T-helper 1 cell treated with Interleukin-12 subunit alpha and Interleukin-12 subunit beta and Interleukin-4 antibody, amounts not matched to agents 30 ng/mL and 1 ng/mL, for 36 hours (primary cell): ENCODE data around the gene HS6ST1. TPM values are rescaled to one million over a fixed set of nuclear protein-coding genes. Genes with fewer than 3 reads are reported as not detected.

ENCODE experiments used
- intact Hi-C: fragments of 100-400 bp; cut with micrococcal nuclease; formaldehyde crosslinking; loops from one replicate; pipeline ENCODE4 v1.15.1; 2024
- total RNA-seq: library from RNA; stranded (reverse); gene quantifications from 2 replicates; pipeline ENCODE4 v1.2.3, GENCODE V29; 2022

Gene HS6ST1
- total RNA-seq, 1 donor from 2014 or later = 12.4 TPM

DNA sequence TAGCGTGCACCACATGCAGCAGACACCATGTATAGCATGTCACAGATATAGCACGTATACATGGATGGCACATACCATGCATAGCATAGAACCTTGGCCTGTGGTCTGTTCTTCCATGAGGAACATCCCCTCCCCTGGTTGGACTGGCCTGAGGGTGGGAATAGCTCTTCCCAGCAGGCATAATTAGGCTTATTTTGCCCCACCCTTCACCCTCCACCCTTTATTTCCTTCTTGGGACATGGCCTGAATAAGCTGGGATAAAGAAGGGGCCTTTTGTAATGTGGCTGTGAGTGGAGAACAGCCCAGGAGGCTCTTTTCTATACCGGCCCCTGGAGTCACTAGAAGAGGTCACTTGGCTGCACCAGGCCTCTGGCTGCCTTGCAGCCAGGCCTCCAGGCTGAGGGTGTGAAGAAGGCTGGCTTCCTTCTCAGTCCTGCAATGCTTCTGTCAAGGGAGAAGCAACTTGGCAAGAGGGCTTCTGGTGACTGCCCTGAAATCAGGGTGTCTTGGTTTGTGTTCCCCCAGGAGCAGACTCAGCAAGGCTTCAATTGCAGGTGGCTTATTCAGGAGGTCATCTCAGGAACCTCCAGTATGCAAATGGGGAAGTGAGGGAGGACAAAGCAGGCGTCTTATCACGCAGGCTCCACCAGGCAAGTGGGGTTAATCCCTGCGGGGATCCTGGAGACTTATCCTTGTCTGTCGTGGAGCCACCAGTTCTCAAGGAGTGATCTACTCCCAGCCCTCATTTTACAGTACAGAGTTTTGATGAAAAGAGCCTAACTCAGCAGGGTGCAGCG is 68.2 kb downstream of the HS6ST1 start:
- intact Hi-C loops = no loop called here

DNA sequence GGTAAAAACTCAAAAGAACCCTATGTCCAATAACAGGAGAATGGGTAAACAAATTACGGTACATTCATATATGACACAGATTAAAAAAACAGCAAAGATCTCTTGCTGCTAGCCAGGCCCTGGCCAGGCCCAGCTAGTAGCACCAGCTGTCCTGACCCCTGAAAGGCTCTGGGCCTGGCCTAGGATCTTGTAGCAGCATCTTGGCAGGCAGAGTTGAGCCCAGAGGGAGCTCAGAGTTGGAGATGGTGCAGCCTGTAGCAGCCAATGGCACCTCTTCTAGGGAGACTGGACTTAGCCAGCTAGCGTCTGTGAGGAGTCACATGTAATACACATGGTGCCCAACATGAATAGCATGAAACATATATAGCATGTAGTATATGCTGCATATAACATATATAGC is 69.1 kb downstream of the HS6ST1 start:
- intact Hi-C loops = no loop called here

DNA sequence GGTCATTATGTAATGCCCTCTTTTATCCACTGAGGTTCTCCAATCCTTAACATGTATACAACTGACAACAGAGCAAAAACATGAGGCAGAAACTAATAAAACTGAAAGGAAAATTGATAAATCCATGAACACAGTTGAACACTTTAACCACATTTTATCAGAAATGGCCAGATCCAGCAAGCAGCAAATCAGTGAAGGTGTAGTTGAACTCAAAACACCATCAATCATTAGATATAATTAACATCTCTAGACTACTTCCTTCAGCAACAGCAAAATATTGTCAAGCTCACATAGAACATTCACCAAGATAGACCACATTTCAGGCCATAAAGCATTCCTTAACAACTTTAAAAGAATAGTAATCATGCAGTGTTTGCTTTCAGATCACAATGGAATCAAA is 72.9 kb downstream of the HS6ST1 start:
- intact Hi-C loops = no loop called here

DNA sequence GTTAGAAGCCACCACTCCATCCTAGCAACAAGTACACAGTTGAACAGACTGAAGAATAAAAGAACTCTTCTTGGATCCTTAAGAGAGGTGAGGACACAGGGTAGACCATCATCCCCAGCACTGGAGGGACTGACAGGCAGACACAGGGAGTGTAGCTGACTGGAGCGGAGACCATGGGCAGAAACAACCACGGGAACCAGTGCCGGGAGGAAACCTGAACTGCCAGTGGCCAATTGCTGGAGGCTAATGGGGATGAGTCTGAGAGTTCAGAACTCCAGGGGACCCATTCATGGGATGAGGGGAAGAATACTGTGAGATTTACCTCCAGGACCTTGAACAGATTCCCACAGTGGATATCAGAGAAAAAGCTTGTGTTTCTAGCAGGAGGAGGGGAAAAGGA is 76.8 kb downstream of the HS6ST1 start:
- intact Hi-C loops = no loop called here

DNA sequence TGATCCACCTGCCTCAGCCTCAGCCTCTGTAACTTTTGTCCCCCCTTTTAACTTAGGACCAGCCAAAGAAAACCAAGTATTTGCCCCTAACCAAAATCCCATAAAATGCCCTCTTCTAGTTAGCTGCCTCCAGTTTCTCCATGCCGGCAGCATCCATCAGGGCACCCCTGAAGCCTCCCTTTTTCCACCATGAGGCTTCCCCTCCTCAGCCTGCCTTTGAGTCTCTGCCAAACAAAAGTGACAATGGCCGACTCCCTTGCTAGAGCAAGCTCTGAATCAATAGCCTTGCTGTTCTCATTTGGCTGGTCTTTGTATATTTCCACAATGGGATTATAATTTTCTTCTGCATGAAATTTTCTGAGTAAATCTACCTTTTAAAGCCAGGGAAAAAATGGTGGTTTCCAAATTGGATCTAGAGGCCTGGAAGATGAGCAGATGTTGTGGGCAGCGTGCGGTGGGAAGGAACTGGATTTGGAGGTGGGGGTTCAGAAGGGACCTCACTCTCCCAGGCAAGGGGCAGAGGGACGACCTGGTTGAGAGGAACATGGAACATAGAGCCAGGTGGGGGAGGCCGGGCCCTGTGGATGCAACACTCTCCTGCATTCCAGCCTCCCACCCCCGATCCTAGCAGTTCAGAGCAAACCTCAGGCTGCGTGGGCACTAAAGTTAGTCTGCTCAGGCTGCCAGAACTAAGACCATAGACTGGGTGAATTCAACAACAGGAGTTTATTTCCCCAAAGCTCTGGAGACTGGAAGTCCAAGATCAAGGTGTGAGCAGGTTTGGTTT is 80.6 kb downstream of the HS6ST1 start:
- intact Hi-C loops = loop anchor here (10.0 kb wide), 1 partner anchor 643 kb away; no protein-coding TSS in a partner anchor

DNA sequence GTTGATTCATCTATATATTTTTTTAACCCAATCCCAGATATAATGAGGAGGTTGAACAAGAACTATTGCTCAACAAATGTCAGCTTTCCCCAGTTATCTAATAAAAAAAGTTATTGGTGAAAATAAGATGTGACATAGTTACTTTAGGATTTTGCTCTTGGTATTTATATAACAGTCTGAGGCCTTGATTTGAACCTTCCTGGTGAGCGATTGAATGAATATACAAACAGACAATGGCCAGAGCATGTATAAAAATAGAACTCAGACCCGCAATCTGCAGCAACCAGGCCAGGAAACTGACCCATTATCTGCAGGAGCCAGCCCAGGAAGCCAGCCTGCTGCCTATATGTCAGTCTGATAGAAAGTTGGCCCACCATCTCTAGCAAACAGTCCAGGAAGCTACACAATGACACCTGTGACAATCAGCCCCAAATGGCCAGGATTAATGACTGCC is 81.6 kb downstream of the HS6ST1 start:
- intact Hi-C loops = loop anchor here (10.0 kb wide), 1 partner anchor 642 kb away; no protein-coding TSS in a partner anchor

DNA sequence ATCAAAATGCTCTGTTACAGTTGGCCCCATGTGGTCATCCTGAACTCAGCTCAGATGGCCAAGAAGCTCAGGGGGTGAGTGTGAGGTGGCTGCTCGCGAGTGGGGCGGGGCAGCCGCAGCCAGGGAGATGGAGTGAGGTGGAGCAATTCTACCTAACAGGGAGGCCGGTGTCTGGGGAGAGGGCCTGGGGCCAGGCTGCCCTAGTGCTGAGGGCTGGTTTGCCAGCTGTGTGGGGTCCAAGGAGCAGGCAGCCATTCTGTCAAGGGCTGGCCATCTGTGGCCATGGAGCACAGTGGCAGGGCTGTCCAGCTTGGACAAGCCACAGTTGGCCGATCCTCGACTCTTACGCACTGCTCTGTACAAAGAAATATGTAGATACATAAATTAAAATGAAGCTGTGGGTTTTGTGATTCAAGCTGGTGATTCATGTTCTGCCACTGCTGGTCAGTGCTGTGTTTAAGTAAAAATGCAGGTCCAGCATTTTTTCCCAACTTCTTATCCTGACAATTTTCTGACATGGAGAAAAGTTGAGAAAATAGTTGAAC is 82.1 kb downstream of the HS6ST1 start:
- intact Hi-C loops = loop anchor here (10.0 kb wide), 1 partner anchor 642 kb away; no protein-coding TSS in a partner anchor

DNA sequence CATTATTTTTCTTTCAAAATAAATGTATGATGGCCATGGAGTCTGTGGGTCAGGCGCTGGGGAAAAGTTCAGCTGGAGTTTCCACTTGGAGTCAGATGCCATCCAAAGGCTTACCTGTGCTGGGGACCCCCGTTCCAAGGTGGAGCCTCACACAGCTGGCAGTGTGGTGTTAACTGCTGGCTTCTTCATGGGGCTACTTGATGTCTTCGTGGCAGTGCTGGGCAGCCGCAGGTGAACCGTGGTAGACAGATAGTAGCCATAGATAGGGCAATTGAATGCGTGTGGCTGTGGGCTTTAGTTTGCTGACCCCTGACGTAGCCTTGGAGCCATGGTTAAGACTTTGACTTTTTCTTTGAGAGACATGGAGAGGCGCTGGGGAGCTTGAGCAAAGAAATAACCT is 83.1 kb downstream of the HS6ST1 start:
- intact Hi-C loops = loop anchor here (10.0 kb wide), 1 partner anchor 641 kb away; no protein-coding TSS in a partner anchor

DNA sequence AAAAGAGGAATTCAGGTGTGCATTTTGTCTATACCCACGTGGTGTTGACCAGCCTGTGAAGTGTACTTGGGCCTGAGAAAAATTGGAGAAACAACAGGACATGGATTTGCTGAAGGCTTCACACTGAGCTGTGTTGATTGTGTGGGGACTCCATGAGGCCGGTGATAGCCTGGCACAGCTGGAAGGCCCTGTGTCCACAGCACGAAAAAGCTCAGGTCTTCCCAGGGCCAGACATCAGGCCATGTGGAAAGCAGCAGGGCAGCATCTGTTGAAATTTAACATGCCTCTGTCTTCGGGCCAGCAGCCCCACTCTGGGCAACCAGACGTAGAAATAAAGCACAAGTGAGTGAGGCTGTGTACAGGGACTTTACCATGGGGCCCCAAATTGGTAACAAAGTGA is 84.1 kb downstream of the HS6ST1 start:
- intact Hi-C loops = loop anchor here (5.0 to 10.0 kb wide), 2 partner anchors 352 to 640 kb away; no protein-coding TSS in a partner anchor

DNA sequence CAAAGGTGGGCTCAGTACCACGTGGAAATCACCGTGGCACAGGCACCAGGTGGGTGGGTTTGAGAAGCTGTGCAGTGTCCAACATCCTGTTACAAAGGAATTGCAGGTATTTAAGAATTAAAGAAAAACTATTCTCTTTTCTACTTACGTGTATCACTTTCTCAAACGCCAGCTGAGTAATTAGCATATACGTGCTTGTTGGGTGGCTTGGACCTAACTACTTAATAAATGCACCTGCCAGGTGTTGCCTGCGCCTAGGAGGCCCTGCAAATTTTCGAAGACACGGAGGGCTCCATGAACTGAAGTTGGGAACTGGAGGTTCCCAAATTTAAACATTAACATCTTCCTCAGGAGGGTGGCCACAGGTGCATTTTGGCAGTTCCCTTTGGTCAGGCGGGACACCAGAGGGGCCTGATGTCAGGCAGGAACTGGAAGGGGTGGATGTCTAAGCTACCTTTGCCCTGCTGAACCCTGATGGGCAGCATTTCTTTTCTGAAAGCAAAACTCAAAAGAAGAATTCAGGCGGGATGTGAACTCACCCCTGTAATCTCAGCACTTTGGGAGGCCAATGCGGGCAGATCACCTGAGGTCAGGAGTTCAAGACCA is 84.8 kb downstream of the HS6ST1 start:
- intact Hi-C loops = loop anchor here (1.0 to 10.0 kb wide), 5 partner anchors 37 to 639 kb away; no protein-coding TSS in a partner anchor

DNA sequence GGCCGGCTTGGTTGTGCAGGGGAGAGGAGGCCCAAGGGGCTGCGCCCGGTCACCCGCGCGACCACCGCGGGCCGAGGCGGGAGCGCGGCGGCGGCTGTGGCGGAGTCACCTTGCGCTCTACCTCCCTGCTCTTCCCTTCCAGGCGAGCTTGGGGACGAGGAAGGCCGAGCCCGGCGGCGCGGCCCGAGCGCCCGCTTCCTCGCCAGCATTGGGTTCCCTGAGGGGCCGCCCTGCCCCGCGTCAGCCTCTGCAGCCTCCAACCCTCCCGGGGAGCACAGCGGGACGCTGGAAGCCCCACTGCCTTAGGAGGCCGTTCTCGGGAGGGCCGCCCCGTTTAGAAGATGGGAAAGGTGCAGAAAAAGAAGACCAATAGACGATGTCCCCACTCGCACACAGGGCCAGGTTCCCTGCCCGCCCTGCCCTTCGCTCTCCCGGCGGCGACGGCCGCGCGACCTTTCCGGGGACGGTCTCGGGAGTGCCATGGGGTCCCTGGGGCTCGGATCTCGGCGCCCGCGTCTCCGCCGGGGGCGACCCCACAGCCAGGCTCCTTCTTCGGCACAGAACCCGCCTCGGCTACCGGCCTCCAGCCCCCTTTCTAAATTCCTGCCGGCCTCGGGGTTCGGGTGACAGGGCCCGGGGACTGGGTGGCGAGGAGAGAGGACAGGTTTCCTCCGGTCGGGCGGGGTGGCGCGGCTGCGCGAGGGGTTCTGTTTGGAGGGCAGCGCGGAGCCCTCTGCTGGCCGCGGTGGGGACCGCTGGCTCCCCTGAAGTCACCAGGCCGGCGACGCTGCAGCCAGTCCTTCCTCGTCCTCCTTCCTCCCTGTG is 85.5 kb downstream of the HS6ST1 start:
- intact Hi-C loops = loop anchor here (1.0 to 10.0 kb wide), 5 partner anchors 36 to 638 kb away; no protein-coding TSS in a partner anchor

DNA sequence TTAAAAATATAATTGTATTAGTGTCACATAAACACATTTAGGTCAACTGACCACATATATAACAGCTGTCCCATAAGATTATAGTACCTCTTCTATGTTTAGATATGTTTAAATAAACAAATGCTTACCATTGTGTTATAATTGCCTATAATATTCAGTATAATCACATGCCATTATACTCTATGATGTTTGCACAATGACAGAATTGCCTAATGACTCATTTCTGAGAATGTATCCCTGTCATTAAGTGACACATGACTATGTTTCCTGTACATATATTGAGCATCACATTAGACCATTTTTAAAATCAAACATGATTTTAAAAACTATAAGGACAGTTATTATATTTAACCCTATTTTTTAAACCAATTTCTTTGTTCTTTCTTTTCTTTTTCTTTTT is 89.8 kb downstream of the HS6ST1 start:
- intact Hi-C loops = no loop called here

DNA sequence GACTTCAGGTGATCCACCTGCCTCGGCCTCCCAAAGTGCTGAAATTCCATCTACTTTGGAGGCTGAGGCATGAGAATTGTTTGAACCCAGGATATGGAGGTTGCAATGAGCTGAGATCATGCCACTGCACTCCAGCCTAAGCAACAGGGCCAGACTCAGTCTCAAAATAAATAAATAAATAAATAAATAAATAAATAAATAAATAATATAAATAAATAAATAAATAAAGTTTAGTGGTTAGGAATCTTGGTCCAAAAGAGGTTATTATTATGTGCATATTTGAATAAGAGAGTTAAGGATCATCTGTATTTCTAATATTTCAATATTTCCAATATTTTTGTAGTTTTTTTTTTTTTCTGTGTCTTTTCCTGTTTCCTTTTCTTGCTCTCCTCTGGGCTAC is 90.8 kb downstream of the HS6ST1 start:
- intact Hi-C loops = no loop called here

DNA sequence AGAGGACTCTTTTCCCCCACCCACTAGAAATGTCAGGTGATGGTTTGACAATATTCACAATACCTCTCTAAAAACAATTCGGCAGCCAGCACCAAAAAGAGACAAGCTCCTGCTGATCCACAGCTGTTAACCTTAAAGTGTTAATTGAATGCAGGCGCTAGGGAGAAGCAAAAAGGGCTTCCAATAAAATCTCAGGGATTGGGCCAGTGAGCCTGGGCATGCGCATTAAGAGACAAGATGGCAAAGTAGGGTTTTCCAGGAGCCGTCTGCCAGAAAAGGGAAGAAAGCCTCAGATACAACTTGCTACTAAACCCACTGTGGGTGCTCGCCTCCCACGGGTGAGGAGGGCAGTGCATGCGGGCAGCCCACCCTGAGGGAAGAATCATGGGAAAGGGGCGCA is 98.8 kb downstream of the HS6ST1 start:
- intact Hi-C loops = no loop called here

DNA sequence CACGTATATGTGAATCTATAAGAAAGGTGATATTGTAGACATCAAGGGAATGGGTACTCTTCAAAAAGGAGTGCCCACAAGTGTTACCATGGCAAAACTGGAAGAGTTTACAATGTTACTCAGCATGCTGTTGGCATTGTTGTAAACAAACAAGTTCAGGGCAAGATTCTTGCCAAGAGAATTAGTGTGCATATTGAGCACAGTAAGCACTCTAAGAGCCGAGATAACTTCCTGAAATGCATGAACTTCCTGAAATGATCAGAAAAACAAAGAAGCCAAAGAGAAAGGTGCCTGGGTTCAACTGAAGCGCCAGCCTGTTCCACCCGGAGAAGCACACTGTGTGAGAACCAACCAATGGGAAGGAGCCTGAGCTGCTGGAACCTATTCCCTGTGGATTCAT is 101.0 kb downstream of the HS6ST1 start:
- intact Hi-C loops = no loop called here

DNA sequence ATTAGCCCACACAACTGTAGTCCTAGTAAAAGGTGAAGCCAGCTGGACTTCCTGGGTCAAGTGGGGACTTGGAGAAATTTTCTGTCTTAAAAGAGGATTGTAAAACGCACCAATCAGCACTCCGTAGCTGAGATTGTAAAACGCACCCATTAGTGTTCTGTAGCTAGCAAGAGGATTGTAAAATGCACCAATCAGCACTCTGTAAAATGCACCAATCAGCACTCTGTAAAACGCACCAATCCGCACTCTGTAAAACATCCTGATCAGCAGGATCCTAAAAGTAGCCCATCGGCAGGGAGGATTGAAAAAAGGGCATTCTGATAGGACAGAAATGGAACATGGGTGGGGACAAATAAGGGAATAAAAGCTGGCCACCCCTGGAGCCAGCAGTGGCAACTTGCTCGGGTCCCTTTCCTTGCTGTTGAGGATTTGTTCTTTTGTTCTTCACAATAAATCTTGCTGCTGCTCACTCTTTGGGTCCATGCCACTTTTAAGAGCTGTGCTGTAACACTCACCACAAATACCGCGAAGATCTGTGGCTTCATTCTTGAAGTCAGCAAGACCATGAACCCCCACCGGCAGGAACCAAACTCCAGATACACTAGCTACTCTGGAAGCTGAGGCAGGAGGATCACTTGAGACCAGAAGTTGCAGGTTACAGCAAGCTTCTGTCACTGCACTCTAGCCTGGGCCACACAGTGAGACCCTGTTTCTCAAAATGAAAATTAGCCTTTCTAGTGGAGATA is 102.6 kb downstream of the HS6ST1 start:
- intact Hi-C loops = no loop called here
